ENCODE measurements around the gene DDAH2. TPM values are rescaled to one million over a fixed set of nuclear protein-coding genes. Genes with fewer than 3 reads are reported as not detected.

Gene DDAH2
- 10 to 100 TPM; 92.1 to 98.7 TPM for total RNA-seq

GRCh38 chr6:31728767-31729514 is at the start of gene DDAH2:
TSS of gene DDAH2 (minus strand) at chr6:31729299. CDS start at chr6:31729161, 138 bp downstream.
- Histone ChIP-seq H3K27ac (peak within 1 kb of the TSS; percentile 96), H3K4me1 (peaks cover 13% of the 10 kb centered on the region), H3K36me3 (peaks cover 14% of the 10 kb centered on the region), H3K27me3 (no peaks in the 10 kb centered on the region), H3K9ac (ENCODE audit: low read depth in 2 of 2, low read length in 2 of 2) (peak within 1 kb of the TSS; percentile 76 to 95), H3K9me3 (no peaks in the 10 kb centered on the region), H3K4me3 (peak within 1 kb of the TSS; percentile 60)
- intact Hi-C loops (cut with DNase I): no loop called here
- no peak for DNase-seq
- TF ChIP-seq, protein P1, sequence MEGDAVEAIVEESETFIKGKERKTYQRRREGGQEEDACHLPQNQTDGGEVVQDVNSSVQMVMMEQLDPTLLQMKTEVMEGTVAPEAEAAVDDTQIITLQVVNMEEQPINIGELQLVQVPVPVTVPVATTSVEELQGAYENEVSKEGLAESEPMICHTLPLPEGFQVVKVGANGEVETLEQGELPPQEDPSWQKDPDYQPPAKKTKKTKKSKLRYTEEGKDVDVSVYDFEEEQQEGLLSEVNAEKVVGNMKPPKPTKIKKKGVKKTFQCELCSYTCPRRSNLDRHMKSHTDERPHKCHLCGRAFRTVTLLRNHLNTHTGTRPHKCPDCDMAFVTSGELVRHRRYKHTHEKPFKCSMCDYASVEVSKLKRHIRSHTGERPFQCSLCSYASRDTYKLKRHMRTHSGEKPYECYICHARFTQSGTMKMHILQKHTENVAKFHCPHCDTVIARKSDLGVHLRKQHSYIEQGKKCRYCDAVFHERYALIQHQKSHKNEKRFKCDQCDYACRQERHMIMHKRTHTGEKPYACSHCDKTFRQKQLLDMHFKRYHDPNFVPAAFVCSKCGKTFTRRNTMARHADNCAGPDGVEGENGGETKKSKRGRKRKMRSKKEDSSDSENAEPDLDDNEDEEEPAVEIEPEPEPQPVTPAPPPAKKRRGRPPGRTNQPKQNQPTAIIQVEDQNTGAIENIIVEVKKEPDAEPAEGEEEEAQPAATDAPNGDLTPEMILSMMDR (IDR thresholded peaks at IDR 0.05): no peak

GRCh38 chr6:31778193-31778592 is 49.1 kb upstream of the DDAH2 start:
- Histone ChIP-seq H3K9ac (ENCODE audit: low read depth in 2 of 2, low read length in 2 of 2) (no peak overlapping the region), H3K9me3 (no peaks in the 10 kb centered on the region), H3K27ac (no peak overlapping the region), H3K36me3 (no peaks in the 10 kb centered on the region), H3K4me3 (no peak overlapping the region), H3K4me1 (peaks cover 4% of the 10 kb centered on the region), H3K27me3 (no peaks in the 10 kb centered on the region)
- TF ChIP-seq, protein P1 (IDR thresholded peaks at IDR 0.05): no peak
- DNase-seq: no peak
- intact Hi-C loops (cut with DNase I): no loop called here

DNA sequence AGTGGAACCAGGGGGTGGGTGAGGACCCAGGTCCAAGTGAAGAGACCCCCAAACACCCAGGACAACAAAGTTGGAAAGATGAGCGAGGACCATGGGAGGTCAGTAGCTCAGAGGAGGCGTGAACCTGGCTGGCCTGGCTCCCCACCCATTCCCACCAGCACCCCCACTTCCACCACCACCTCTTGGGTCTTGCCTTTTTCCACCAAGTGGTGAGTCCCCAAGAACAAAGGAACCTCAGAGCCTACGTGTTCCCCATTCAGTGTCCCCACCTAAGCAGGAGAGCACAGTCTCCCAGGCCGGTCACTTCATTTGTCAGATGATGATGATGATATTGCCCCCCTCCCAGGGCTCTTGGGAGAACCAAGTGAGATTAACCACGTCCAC is 48.6 kb upstream of the DDAH2 start:
- intact Hi-C loops (cut with DNase I): no loop called here
- Histone ChIP-seq H3K4me1 (peaks cover 4% of the 10 kb centered on the region), H3K27me3 (no peaks in the 10 kb centered on the region), H3K9ac (ENCODE audit: low read depth in 2 of 2, low read length in 2 of 2) (peak overlapping the region in 1 of 2 donors; percentile 84), H3K27ac (peak overlapping the region; percentile 61), H3K36me3 (no peaks in the 10 kb centered on the region), H3K4me3 (no peak overlapping the region), H3K9me3 (no peaks in the 10 kb centered on the region)
- TF ChIP-seq, protein P1 (IDR thresholded peaks at IDR 0.05): no peak
- no peak for DNase-seq

DNA sequence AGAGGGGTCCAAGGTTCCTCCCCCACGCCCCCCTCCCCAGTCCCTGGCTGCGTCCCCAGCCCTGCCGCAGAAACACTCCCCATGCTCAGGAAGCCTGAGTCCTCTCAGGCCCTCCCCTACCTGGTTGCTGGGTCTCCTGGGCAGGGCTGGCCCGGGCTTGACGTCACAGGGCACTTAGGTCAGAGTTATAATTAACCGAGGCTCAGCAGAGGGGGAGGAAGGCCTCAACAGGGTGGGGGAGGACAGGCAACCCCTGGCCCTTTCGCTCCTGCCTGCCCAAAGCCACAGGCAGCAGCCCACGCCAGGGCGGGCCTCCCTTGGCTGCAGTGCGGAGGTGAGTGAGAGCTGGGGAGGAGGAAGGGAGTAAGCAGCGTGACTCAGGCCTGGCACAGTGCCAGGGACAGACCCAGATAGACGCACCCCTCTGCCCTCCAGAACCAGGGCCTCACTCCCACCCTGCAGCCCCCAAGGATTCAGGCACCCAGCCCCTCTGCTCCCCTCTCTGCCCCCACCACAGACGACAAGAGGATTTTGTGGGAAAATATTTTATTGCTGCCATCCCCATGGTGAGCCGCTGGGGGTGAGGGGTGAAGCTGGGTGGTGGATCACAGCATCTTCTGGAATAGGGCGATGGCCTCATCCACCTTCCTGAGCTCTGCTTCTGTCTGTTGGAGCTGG is 48.0 kb upstream of the DDAH2 start, which contains the start of gene VWA7:
TSS of gene VWA7 (minus strand) at position 340 of the 678 bp plus-strand sequence. CDS start 549 bp downstream, outside the sequence.
- no peaks in the 10 kb centered on the region for H3K36me3 ChIP-seq
- no peaks in the 10 kb centered on the region for H3K27me3 ChIP-seq
- peak; percentile 80 for DNase-seq
- intact Hi-C loops (cut with DNase I): no loop called here
- no peak within 1 kb of the TSS for H3K4me3 ChIP-seq
- peaks cover 4% of the 10 kb centered on the region for H3K4me1 ChIP-seq
- H3K9ac ChIP-seq (ENCODE audit: low read depth in 2 of 2, low read length in 2 of 2): peak within 1 kb of the TSS; percentile 9 to 84
- H3K27ac ChIP-seq: peak within 1 kb of the TSS; percentile 61
- no peaks in the 10 kb centered on the region for H3K9me3 ChIP-seq
- TF ChIP-seq, protein P1 (IDR thresholded peaks at IDR 0.05): no peak

DNA sequence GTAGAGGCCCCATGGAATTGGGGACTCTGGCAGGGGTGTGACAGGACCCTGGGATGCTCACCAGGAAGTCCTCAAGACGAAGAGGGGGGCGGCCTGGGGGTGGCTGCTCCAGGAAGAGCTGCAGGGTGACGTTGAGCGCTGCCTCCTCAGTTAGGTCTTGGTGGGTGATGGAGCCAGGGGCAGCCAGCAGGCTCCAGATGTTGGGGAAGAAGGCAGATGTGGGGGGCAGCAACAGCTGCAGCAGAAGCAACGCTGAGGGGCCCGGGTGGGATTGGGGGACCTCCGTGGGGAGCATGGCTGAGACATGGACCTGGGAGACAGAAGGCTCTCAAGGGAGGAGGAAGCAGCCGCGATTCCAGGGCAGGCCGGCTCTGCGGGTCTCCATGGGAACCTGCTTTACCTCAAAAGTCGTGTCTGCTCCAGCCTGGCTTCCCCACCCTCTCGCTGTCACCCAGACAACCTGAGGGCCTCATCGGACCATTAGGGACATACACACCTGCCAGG is 47.4 kb upstream of the DDAH2 start:
- H3K4me1 ChIP-seq: peaks cover 4% of the 10 kb centered on the region
- DNase-seq: peak; percentile 52
- H3K4me3 ChIP-seq: no peak overlapping the region
- TF ChIP-seq, protein P1 (IDR thresholded peaks at IDR 0.05): no peak
- intact Hi-C loops (cut with DNase I): no loop called here
- H3K9me3 ChIP-seq: no peaks in the 10 kb centered on the region
- peak overlapping the region; percentile 61 for H3K27ac ChIP-seq
- H3K9ac ChIP-seq (ENCODE audit: low read depth in 2 of 2, low read length in 2 of 2): peak overlapping the region; percentile 9 to 84
- H3K27me3 ChIP-seq: no peaks in the 10 kb centered on the region
- H3K36me3 ChIP-seq: no peaks in the 10 kb centered on the region

Measured in colonic mucosa (tissue), 4 donors.